HCT116 (cell line): ENCODE measurements around the gene SCP2. TPM values are rescaled to one million over a fixed set of nuclear protein-coding genes. Genes with fewer than 3 reads are reported as not detected.

Experiments
- ATAC-seq: fragments of 200-7000 bp; cut with Tn5 transposase; 2 replicates; pipeline ENCODE4 v1.9.1; 2020; ENCODE audit warnings: mild to moderate bottlenecking, moderate library complexity
- BruUV-seq: library from RNA; stranded (reverse); fragments of 400-500 nt; replicated peaks from 2 replicates; lab custom pipeline; 2021; lab: Mats Ljungman, UMichigan
- CTCF ChIA-PET: fragments of 300-600 bp; sonication (Branson Sonifier 250); formaldehyde crosslinking; loops from one replicate; lab custom pipeline; 2021; ENCODE audit warnings: antibody characterized with exemption; lab: Charles Lee
- POLR2A ChIA-PET: fragments of 300-600, 350-600 bp; sonication (Branson Sonifier 250); formaldehyde crosslinking; loops from one replicate; lab custom pipeline; 2021; ENCODE audit warnings: antibody characterized with exemption; lab: Charles Lee
- RAD21 ChIA-PET, 2 experiments: fragments of 300-600 bp; sonication (Branson Sonifier 250); formaldehyde crosslinking; loops; one replicate each; lab custom pipeline; 2023; ENCODE audit warnings: low total read pairs in 2 of 2; ENCODE audit not compliant: uncharacterized antibody in 2 of 2, unreplicated experiment in 2 of 2, low non-redundant PET in 1 of 2; lab: Charles Lee
- DNase-seq: peaks from one replicate; pipeline ENCODE4 v3.0.0-alpha.2; 2010; ENCODE audit warnings: low read depth, low spot score
- H2AFZ ChIP-seq: fragments of 200-600 bp; shearing (Covaris generic), sonication (generic); 2 replicates; pipeline ENCODE4 v1.6.1; 2017; ENCODE audit warnings: low read depth, mixed run types, mixed read lengths, antibody characterized with exemption, low read length; ENCODE audit not compliant: poor library complexity, severe bottlenecking
- H3K27ac ChIP-seq: 2 replicates; pipeline ENCODE4 v1.5.1; 2012; ENCODE audit warnings: low read depth, low read length
- H3K27me3 ChIP-seq: fragments of 200-600 bp; sonication (generic); 2 replicates; pipeline ENCODE4 v1.6.1; 2016; ENCODE audit warnings: mixed run types, low read length, mixed read lengths; ENCODE audit not compliant: insufficient read depth
- H3K36me3 ChIP-seq, 2 experiments: fragments of 200-500 bp in 1 of 2; fragments of 200-600 bp in 1 of 2; sonication (Bioruptor generic) in 1 of 2; sonication (generic) in 1 of 2; 2 replicates each; pipeline versions ENCODE4 v1.5.1 to v1.6.1; 2014 to 2016; ENCODE audit warnings: low read length in 2 of 2, inconsistent platforms in 1 of 2, mixed read lengths in 1 of 2, mixed run types in 1 of 2; ENCODE audit not compliant: insufficient read depth in 2 of 2, control insufficient read depth in 1 of 2
- H3K4me1 ChIP-seq, 2 experiments: fragments of 200-600 bp in 1 of 2; sonication (generic) in 1 of 2; 2 replicates each; pipeline versions ENCODE4 v1.5.1 to v1.6.1; 2012 to 2017; ENCODE audit warnings: low read length in 2 of 2, inconsistent platforms in 1 of 2, mild to moderate bottlenecking in 1 of 2, mixed read lengths in 1 of 2, mixed run types in 1 of 2, moderate library complexity in 1 of 2; ENCODE audit not compliant: insufficient read depth in 2 of 2, control insufficient read depth in 1 of 2
- H3K4me2 ChIP-seq: fragments of 200-600 bp; sonication (generic); 2 replicates; pipeline ENCODE4 v1.6.1; 2017; ENCODE audit warnings: mixed run types, low read length, mixed read lengths
- H3K4me3 ChIP-seq, 2 experiments: fragments of 200-600 bp in 1 of 2; sonication (generic) in 1 of 2; replicated peaks in 1 of 2; 2 replicates each; pipeline ENCODE4 v1.5.1; 2011 to 2016; ENCODE audit warnings: low read length in 2 of 2, control low read depth in 1 of 2, low read depth in 1 of 2, mild to moderate bottlenecking in 1 of 2, mixed read lengths in 1 of 2, mixed run types in 1 of 2
- H3K79me2 ChIP-seq: fragments of 200-600 bp; sonication (generic); 2 replicates; pipeline ENCODE4 v1.6.1; 2017; ENCODE audit warnings: mild to moderate bottlenecking, mixed run types, low read length, moderate library complexity, mixed read lengths; ENCODE audit not compliant: insufficient read depth
- H3K9ac ChIP-seq: fragments of 200-600 bp; sonication (generic); 2 replicates; pipeline ENCODE4 v1.6.1; 2016; ENCODE audit warnings: low read length, mixed read lengths
- H3K9me2 ChIP-seq: fragments of 200-600 bp; sonication (generic), shearing (Covaris generic); 2 replicates; pipeline ENCODE4 v1.6.1; 2017; ENCODE audit warnings: mixed run types, mild to moderate bottlenecking, moderate library complexity; ENCODE audit not compliant: insufficient read depth
- H3K9me3 ChIP-seq, 2 experiments: fragments of 200-500 bp in 1 of 2; fragments of 200-600 bp in 1 of 2; sonication (Bioruptor generic) in 1 of 2; sonication (generic) in 1 of 2; 2 replicates each; pipeline ENCODE4 v1.6.1; 2014 to 2017; ENCODE audit warnings: low read length in 2 of 2, mixed read lengths in 2 of 2, inconsistent platforms in 1 of 2, low read depth in 1 of 2, mild to moderate bottlenecking in 1 of 2, mixed run types in 1 of 2, moderate library complexity in 1 of 2; ENCODE audit not compliant: control insufficient read depth in 1 of 2, insufficient read depth in 1 of 2
- H4K20me1 ChIP-seq: fragments of 200-600 bp; sonication (generic), shearing (Covaris generic); 2 replicates; pipeline ENCODE4 v1.6.1; 2017; ENCODE audit warnings: mixed run types, mild to moderate bottlenecking, moderate library complexity; ENCODE audit not compliant: insufficient read depth
- ATF3 ChIP-seq: IDR thresholded peaks from 2 replicates; pipeline ENCODE4 v1.6.1; 2012
- CBX3 ChIP-seq: IDR thresholded peaks from 2 replicates; pipeline ENCODE4 v1.6.1; 2012; ENCODE audit warnings: low read depth
- EGR1 ChIP-seq: IDR thresholded peaks from 2 replicates; pipeline ENCODE4 v1.6.1; 2012; ENCODE audit warnings: low read depth
- EZH2 ChIP-seq: fragments of 200-600 bp; sonication (generic); IDR thresholded peaks from 2 replicates; pipeline ENCODE4 v1.6.1; 2017; ENCODE audit warnings: antibody characterized with exemption, mixed run types
- POLR2A ChIP-seq: IDR thresholded peaks from 2 replicates; pipeline ENCODE4 v1.7.0; 2011; ENCODE audit warnings: borderline replicate concordance; ENCODE audit not compliant: insufficient read depth, insufficient read length; ENCODE audit errors: extremely low read depth
- RAD21 ChIP-seq: IDR thresholded peaks from 2 replicates; pipeline ENCODE4 v1.6.1; 2012; ENCODE audit warnings: low read depth, mild to moderate bottlenecking
- REST ChIP-seq: IDR thresholded peaks from 2 replicates; pipeline ENCODE4 v1.6.1; 2012; ENCODE audit warnings: low read depth
- SIN3A ChIP-seq: IDR thresholded peaks from 2 replicates; pipeline ENCODE4 v1.6.1; 2012; ENCODE audit warnings: low read depth
- TCF7L2 ChIP-seq: IDR thresholded peaks from 2 replicates; pipeline ENCODE4 v1.7.0; 2011; ENCODE audit warnings: borderline replicate concordance, inconsistent platforms; ENCODE audit not compliant: insufficient read depth, insufficient read length; ENCODE audit errors: extremely low read depth
- YY1 ChIP-seq: IDR thresholded peaks from 2 replicates; pipeline ENCODE4 v1.6.1; 2011; ENCODE audit warnings: low read length, low read depth, moderate library complexity, mild to moderate bottlenecking; ENCODE audit not compliant: insufficient replicate concordance; ENCODE audit errors: extremely low read depth
- ZBTB33 ChIP-seq: IDR thresholded peaks from 2 replicates; pipeline ENCODE4 v1.6.1; 2011; ENCODE audit warnings: mild to moderate bottlenecking, low read length, moderate library complexity; ENCODE audit not compliant: insufficient replicate concordance; ENCODE audit errors: extremely low read depth
- intact Hi-C: fragments of 100-400 bp; cut with micrococcal nuclease; formaldehyde crosslinking; loops from 2 replicates; pipeline ENCODE4 v1.10.0; 2022
- total RNA-seq: library from RNA; stranded (reverse); gene quantifications from one replicate; pipeline ENCODE4 v1.2.1, GENCODE V29; 2021; ENCODE audit not compliant: unreplicated experiment

SCP2 gene
- total RNA-seq, 1 experiment from 2014 or later = 62.0 TPM

GRCh38 chr1:53066891-53067738 lies 140.0 kb downstream of the SCP2 start:
- CTCF ChIA-PET = no interaction called here

More at GRCh38 chr1:53066891-53067738, 140.0 kb downstream of the SCP2 start:
- Histone ChIP-seq H3K4me2 (no peak overlapping the region), H3K9me2 (no peaks in the 10 kb centered on the region), H3K27ac (no peak overlapping the region), H3K27me3 (no peaks in the 10 kb centered on the region), H3K79me2 (no peaks in the 10 kb centered on the region), H3K4me3 (no peak overlapping the region), H3K9ac (no peak overlapping the region), H3K36me3 (no peaks in the 10 kb centered on the region), H4K20me1 (no peaks in the 10 kb centered on the region), H2AFZ (no peak overlapping the region), H3K9me3 (no peaks in the 10 kb centered on the region), H3K4me1 (no peaks in the 10 kb centered on the region)
- ChIA-PET RAD21 (no interaction called here), POLR2A (no interaction called here)
- DNase-seq = no peak
- no peak for ATAC-seq
- no peak for TF ChIP-seq RAD21
- no peak for TF ChIP-seq CBX3
- TF ChIP-seq EZH2 = no peak
- TF ChIP-seq TCF7L2 = no peak
- no peak for TF ChIP-seq SIN3A
- no peak for TF ChIP-seq ATF3
- no peak for TF ChIP-seq ZBTB33
- TF ChIP-seq EGR1 = no peak
- no peak for TF ChIP-seq REST
- TF ChIP-seq YY1 = no peak
- no peak for TF ChIP-seq POLR2A
- BruUV-seq = no TSS peak
- intact Hi-C loops = no loop called here
